Activated gamma-delta T cell treated with anti-CD3 and anti-CD28 coated beads, Interleukin-2, amount 50 U/mL, for 16 hours (primary cell): ENCODE data around the gene HOXC12.

Experiments
- DNase-seq: peaks from one replicate; pipeline ENCODE4 v3.0.0-alpha.2; 2020; ENCODE audit warnings: low read depth

Gene HOXC12

DNA sequence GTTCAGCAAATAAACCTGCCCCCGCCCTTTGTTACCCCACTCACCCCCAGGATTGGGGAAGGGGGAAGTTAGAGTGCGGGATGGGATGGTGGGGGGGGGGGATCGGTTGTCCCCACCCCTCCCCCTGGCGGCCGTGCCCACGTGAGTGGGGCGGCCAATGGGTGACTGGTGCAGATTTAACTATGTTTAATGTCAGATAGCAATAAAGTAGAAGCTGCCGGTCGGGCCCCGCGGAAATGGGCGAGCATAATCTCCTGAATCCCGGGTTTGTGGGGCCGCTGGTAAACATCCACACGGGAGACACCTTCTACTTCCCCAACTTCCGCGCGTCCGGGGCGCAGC, at the start of gene HOXC12:
Gene HOXC12 (plus strand): TSS at position 210 of the 342 bp plus-strand sequence. CDS start 27 bp downstream, at position 237.
- no peak for DNase-seq

- no peak for DNase-seq
Measured at GRCh38 chr12:53907103-53907502, 47.6 kb upstream of the HOXC12 start.

DNA sequence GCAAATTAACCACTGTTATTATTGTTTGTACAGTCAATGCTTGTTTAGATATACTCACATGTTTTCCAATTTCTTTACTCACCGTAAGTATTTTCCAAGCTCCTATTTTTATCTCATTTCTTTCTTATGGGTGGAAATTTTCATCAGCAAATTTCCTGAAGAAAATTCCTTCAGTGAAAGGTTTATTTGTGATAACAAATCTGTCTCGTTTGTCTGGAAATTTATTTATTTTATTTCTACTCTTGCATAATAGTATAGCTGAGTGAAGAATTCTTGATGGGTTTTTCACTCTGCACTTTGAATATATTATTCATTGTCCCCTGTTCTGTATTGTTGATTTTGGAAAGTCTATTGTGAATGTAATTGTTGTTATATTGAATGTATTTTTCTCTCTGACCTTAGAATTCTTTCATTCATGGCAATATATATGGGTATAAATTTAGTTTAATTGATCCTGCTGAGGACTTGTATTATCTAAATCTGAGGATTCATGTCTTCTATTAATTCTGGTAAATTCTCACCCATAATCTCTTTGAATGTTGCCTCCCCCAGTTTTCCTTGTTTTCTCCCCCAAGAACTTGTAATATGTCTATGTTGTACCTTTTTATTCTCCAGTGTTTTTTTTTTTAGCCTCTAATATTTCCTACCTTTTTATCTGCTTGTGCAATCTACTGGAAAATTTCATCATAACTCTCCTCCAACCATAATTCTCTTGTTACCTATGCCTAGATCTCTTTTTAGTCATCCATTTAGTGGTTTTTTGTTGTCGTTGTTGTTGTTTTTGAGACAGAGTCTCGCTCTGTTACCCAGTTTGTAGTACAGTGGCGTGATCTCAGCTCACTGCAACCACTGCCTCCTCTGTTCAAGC, 37.7 kb upstream of the HOXC12 start:
- DNase-seq = no peak

GRCh38 chr12:53924521-53925405, 29.9 kb upstream of the HOXC12 start:
- no peak for DNase-seq

GRCh38 chr12:53927220-53928029, 27.3 kb upstream of the HOXC12 start:
- DNase-seq = no peak

- no peak for DNase-seq
Measured at GRCh38 chr12:53928054-53928835, 26.5 kb upstream of the HOXC12 start.

DNA sequence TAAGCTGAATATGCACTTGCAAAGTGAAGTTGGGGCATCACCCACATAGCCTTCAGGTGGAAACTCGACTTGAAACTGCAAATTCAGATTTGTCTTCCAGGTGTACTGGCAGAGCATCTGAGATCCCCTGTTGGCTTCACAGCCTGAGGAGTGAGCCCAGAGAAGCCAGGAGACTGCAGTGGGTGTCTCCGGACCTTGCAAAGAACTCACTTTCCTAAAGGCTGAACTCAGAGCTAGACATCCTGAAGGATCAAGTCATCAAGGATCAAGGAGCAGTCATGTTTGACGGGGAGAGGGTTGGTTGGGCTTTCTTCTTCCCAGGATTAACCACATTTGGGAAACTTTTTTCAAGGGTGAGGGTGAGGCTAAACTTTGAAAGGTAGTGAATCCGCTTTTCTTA, 25.2 kb upstream of the HOXC12 start:
- no peak for DNase-seq

- no peak for DNase-seq
Measured at GRCh38 chr12:53930591-53931255, 24.0 kb upstream of the HOXC12 start.

DNA sequence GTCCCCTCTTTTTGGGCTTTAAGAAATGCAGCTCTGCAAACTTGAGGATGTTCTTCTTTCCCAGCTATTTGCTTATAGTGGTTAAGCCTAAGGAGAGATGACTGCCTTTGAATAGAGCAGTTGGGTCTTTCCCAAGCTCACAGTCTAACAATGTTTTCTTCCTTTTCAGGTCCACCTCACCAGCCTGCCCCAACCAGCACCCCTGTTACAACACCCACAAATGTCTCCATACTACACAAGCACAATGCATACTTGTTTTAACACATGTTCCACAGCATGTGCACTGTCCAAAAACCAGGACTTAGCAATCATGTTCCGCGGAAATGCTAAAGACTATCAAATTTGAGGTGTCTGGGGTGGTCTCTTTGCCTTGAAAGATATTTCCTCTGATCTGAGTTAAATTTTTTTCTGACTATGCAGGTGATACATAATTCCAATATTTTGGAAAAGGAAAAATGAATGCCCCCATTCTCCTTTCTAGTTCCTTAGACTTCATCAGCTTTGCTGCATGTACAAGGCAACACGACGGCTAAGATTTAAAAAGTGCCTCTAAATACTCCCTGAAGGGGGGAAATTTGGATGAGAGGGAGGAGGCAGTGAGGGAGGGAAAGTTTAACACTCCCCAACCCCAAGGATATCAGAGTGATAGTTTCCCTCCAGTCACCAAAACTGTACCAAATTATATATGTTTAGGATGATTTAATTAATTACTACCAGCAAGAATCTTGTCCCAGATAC, 22.7 kb upstream of the HOXC12 start:
- no peak for DNase-seq

- no peak for DNase-seq
Measured at GRCh38 chr12:53932915-53933314, 21.8 kb upstream of the HOXC12 start.

- DNase-seq = no peak
Measured at GRCh38 chr12:53935383-53936341, 19.0 kb upstream of the HOXC12 start.

- no peak for DNase-seq
Measured at GRCh38 chr12:53937099-53937498, 17.6 kb upstream of the HOXC12 start.

DNA sequence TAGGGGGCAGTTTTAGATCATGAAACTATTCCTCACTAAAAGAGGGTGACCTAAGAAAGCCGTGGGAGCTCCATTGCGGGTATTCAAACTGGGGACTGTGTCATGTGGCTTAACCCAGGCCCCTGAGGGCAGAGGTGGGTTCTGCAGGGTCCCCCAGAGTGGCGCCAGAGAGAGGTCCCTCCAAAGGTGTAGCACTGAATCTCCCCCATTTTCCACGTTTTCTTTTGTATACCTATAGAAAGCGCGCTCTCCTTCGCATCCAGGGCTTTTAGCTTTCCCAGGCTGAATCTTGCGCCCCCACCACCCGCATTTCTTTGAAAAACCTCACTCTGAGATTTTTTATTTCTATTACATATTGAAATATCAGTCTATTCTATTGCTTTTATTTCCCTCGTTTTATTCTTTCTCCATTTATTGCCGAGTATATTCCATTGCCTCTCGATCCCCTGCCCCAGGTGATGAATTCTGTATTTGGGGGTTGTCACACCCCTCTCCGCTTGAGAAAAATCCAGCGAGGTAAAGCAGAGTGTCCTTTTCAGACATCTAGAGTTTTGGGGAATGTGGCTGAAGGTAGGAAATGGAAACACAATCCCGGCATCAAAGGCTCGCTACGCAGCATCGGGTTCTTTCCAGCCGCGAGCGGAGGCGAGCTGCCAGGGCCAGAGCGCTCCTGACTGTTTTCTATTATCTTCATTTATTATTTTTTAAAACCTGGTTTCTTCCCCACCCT, 16.9 kb upstream of the HOXC12 start:
- no peak for DNase-seq

- no peak for DNase-seq
Measured at GRCh38 chr12:53938326-53939140, 16.2 kb upstream of the HOXC12 start, which contains the start of gene HOXC13. HOXC13 (plus strand) TSS chr12:53938831; CDS start chr12:53938907, 76 bp downstream.

DNA sequence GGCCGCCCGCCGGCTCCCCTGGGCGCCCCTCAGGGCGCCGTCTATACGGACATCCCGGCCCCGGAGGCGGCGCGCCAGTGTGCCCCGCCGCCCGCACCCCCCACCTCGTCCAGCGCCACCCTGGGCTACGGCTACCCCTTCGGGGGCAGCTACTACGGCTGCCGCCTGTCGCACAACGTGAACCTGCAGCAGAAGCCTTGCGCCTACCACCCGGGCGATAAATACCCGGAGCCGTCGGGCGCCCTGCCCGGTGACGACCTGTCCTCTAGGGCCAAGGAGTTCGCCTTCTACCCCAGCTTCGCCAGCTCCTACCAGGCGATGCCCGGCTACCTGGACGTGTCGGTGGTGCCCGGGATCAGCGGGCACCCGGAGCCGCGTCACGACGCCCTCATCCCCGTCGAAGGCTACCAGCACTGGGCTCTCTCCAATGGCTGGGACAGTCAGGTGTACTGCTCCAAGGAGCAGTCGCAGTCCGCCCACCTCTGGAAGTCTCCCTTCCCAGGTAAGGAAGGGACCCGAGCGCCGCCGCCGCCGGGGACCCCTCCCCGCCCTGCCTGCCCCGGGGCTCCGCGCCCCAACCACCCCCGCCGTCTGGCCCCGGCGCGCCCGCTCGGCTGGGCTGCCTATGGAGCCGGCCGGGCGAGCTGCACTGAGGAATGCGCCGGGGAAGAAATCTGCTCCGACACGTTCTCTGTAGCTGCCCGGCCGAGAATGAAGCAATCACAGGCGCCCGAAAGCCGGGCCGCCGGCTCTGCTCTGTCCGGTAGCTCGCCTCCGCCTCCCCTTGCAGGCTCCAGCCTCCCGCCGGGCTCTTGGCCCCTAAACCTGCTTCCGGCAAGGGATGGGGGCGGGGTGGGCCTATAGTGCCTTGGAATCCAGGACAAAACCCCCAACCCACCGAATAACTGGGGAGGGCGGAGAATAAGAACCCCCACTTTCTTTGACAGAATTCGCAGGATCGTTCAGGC, 15.3 kb upstream of the HOXC12 start:
- DNase-seq = no peak

GRCh38 chr12:53940443-53941014, 14.2 kb upstream of the HOXC12 start:
- DNase-seq = no peak
